Raji (cell line): ENCODE data around the gene SPDYE4.

Source experiments
- POLR2A ChIP-seq: IDR thresholded peaks from 2 replicates; pipeline ENCODE4 v1.6.1; 2011; ENCODE audit warnings: low read depth, low read length, control low read depth; ENCODE audit not compliant: insufficient read depth

SPDYE4 gene

DNA sequence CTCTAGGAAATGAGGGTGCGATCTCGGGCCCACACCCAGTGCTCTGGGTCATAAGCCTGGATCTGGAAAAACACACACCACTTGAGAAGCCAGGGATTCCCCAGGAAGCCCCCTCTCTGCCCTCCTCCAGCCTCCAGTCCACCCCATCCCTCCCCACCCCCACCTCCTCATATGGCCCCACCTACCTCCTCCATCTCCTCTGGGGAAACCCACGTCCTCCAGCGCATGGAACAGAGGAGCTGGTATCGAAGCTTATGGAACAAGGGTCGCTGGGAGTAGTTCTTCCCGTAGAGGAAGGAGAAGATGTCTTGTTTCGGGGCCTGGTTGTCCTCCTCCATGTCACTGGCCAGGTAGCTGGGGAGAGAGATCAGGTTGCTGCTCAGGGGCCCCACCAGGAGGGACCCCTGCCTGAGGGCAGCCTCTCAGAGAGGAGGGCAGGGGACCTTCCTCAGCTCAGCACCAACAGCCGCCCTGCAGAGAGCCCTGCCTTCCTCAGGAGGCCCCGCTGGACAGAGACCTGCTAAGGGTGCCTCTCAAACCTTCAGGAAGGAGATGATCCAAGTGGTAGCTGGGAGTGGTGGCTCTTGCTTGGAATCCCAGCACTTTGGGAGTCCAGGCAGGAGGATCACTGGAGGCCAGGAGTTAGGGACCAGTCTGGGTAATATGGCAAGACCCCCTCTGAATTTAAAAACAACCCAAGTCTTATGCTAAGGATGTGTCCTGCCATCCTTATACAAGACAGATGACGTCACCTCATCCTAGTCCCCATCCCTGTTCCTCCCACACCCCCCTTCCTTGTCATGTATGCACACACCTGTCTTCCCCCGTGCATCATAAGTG is 5.0 kb downstream of the SPDYE4 start:
- no peak for TF ChIP-seq POLR2A

DNA sequence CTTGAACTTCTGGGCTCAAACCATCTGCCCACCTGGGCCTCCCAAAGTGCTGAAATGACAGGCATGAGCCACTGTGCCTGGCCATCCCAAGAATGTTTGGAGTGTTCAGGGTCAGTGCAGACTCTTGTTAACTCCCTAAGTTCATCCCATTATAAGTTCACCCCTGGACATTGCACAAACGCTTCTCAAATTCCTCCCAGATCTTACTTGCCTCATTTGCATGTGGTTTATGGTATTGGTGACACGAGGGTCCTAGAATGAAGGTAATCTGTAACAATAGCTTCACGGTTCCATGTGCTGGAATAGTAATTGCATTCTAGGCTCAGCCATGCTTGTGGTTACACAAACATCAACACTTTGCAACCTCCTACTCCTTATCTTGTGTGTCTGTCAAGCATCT is 8.7 kb downstream of the SPDYE4 start:
- no peak for TF ChIP-seq POLR2A

DNA sequence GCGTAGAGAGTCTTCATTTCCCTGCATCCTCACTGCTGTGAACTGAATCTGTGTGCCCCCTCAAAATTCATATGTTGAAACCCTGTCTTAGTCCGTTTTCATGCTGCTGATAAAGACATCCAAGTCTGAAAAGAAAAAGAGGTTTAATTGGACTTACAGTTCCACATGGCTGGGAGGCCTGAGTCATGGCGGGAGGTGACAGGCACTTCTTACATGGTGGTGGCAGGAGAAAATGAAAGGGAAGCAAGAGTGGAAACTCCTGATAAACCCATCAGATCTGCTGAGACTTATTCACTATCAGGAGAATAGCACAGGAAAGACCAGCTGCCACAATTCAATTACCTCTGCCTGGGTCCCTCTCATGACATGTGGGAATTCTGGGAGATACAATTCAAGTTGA is 10.6 kb downstream of the SPDYE4 start:
- TF ChIP-seq POLR2A = no peak

DNA sequence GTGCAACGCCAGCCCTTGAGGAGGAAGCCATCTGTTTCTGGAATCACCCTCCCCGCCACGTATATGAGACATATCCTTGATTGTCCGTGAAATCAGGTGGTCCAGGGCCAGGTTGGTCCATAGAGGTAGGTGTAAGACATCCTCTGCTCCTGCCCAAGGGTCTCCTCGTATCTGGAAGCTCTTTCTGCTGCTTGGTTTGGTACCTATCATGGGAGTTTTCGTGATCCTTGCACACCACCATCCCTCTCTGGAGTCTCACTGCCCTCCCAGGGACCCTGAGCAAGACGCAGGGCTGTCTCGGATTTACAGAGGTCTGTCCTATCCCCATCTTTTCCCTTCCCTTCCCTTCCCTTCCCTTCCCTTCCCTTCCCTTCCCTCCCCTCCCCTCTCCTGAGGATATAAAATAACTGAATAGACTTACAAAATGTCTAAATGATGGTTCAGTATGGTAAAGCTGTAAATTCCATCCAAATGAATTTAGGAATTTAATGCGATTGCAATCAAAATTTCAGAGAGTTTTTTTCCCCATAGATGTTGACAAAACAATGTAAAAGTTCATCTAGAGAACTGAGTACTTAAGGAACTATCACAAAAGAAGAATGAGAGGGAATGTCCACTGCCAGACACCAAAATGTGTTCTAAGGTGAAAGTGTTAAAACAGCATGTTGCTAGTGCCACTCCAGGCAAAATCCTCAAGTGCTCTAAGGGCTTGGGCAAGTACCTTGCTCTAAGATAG is 11.7 kb downstream of the SPDYE4 start:
- TF ChIP-seq POLR2A = no peak

DNA sequence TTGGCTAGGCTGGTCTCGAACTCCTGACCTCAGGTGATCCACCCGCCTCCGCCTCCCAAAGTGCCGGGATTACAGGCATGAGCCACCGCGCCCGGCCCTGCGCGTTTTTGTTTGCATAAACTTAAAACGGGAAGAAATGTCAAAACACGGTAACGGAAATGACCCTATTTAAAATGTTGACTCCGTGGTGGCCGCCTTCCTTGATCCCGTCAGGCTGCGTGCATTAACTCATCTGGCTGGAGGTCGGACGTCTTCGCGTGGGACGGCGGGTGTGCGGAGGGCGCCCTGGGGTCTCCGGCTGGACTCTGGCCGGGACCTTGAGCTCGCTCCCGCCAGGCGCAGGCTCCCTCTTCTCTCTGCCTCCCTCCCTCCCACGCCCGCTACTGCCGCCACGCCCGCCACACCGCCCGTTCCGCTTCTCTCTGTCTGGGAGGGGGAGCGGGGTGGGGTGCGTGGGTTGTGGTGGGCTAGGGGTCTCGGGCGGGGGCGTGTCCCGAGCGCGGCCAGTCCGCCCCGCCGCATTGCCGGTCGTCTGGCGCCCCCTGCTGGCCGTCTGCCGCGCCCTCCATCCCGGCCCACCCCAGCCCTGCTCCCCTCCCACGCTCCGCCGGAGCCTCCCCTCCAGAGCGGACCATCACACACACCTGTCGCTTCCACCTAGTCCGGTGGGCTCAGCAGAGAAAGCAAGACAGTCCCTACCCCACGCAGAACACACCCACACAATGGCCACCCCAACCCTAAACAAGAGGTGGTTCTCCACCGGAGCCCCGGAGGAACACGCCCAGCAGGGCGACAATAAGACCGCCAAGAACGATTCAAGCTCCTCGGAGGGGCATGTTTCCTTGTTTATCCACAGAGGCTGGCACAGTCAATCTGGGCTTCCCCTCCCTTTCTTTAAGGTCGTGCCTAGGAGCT is 12.5 kb downstream of the SPDYE4 start:
- no peak for TF ChIP-seq POLR2A

DNA sequence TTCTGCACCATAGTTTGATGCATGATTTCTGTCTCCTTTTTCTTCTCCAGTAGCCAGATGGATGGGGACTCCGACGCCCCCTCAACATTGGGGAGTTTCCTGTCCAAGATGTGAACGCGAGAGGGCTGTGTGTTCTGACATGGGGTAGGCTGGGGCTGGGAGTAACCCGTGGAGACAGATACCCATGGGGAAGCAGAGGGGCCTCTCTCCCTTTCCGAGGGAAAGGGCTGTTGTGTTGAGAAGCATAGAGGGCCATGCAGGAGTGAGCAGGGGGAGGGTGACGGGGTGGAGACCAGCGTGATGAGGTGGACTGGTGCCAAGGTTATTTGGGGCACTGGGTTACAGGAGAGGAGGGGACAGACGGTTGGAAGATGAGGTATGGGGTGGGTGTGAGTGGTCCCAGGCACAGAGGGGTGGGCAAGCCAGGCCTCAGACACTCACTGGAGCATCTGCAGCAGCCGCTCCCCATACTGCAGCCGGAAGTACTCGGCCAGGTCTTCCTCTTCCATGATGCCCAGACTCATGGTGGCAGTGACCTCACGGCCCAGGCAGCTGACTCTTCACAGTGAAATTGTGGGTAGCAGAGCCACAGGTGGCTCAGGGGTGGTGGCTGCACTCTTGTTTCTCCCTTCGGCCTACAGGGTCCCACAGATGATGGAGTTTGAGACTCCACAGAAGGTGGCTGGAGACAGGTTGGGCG is 14.1 kb downstream of the SPDYE4 start:
- TF ChIP-seq POLR2A = no peak

DNA sequence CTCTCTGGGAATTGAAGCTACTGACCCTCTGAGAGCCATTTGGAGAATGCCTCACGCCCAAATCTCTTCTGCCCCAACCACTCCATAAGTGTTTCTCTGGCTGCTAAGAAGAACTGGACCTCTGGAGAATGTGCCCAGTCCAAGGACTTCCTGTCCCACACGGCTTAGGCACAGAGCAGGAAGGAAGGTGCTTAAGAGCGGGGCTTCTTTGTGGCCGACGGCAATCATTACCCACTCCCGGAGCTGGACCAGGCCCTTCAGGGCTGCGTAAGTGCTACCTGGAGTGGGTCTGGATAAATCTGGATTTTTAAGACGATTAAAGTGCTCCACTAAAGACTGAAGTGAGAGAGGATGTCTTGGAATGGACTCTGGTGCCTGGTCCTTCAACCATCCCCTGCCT is 15.5 kb downstream of the SPDYE4 start:
- TF ChIP-seq POLR2A = no peak

DNA sequence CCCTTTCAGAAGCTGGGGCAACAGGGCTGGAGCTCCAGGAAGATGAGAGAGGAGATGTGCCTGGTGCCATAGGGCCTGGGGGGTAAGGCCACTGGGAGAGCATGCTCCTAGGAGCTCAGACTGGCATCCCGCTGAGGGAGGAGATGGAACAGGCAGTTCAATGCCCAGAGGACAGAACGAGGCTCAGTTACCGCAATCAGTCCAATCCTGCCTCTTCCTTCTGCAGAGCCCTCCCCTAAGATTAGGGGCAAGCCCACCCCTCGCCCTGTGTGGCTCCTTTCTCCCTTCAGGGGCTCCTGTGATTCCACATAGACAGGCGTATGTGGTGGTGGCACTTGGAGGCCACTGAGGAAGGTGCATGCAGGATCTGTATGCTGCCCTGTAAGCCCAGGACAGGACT is 16.1 kb downstream of the SPDYE4 start:
- TF ChIP-seq POLR2A = no peak

DNA sequence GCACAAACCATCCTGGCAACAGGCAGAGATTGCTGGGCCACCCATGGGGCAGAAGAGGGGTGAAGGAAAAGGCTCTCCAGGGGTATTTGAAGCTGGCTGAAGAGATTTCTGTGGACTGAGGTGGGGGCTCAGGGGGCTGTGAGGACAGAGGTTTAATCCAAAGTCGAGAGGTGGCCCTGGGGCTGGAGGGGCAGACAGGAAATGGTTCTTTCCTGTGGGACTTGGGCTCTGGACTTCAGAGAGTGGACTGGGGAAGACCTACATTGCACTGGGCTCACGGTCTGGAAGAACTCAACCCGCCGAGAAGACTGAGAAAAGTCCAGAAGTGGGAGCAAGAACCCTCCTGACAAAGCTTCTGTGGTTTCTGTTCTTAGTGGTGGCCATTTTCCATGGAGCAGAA is 16.6 kb downstream of the SPDYE4 start:
- no peak for TF ChIP-seq POLR2A

DNA sequence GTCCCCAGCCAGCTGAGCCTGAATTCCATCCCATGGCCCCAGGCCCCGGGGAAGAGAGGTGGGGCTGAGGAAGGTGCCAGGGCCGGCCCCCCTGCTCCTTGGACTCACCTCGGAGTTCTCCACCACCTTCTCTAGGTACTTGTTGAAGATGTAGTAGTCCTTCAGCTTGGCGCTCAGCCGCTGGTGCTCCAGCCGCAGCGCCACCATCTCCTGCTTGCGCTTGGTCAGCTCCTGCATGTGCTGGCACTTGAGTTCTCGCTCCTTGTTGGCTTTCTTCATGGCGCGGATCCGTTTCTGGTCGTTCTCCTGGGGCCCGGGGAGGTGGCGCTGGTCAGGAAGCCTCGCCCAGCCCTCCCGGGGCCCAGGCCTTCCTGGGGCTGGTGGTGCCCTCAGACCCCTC is 17.0 kb downstream of the SPDYE4 start:
- TF ChIP-seq POLR2A = no peak

DNA sequence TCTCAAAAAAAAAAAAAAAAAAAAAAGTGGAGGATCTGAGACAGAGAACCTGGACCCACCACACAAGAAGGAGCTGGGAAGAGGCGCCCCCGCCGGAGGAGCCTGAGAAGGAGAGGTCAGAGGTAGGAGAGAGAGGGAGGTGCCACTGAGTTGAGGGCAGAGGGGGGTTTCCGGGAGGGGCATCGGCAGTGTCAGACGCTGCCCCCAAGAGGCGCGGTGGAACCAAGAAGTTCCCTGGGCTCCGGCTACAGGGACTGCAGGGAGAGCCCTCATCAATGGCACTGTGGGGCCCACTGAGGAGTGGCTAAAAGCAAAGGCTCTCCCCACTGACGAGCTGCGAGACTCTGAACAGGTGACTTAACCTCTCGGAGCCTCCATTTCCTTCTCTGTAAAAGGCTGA is 17.9 kb downstream of the SPDYE4 start:
- no peak for TF ChIP-seq POLR2A

DNA sequence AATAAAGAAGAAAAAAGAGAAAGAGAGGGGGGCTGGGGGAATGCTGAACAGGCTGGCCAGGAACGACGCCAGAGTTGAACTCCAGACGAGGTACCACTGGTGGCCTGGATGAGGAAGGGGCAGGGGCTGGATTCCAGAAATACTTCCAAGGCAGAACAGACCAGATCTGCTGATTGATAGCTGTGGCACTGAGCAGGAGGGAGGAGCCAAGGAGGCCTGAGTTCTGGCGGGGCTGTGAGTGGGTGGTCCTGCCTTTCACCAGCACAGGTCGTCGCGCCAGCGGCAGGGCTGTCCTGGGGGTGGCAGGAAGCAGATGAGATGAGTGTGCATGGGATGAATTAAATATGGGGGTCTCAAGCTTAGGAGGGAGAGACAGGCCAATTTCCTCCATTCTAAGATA is 19.2 kb downstream of the SPDYE4 start:
- TF ChIP-seq POLR2A = no peak

DNA sequence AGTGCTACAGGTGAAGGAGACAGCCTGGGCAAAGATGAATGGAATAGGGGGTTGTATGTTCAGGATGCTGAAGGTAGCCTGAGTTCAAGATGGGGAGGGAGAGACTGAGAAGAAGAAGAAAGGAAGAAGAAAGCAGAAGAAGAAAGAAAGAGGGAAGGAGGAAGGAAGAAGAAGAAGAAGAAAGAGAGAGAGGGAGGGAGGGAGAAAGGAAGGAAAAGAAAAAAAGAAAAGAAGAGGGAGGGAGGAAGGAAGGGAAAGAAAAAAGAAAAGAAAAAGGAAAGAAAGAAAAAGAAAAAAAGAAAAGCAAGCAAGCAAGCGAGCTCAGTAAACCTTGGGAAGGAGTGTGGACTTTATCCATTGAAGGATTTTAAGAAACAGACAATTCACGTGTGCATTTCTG is 21.6 kb downstream of the SPDYE4 start:
- TF ChIP-seq POLR2A = no peak

DNA sequence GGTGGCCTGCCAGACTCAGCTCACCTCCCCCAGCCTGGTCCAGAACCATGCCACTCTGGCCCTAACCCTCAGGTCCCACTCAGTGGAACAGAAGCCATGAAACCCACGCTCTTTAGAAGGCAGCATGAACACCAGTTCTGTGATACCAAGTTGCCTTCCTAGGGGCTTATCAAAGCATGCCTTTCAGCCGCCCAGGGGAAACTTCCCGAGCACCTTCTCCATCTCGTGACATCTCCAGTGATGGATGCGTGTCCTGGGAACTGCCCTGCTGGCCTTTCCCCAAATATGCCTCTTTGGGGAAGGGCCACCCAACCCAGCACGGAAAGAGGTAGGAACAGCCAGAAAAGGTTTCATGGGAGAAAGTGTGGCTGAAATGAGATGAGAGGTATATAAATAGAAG is 22.0 kb downstream of the SPDYE4 start:
- TF ChIP-seq POLR2A = no peak

DNA sequence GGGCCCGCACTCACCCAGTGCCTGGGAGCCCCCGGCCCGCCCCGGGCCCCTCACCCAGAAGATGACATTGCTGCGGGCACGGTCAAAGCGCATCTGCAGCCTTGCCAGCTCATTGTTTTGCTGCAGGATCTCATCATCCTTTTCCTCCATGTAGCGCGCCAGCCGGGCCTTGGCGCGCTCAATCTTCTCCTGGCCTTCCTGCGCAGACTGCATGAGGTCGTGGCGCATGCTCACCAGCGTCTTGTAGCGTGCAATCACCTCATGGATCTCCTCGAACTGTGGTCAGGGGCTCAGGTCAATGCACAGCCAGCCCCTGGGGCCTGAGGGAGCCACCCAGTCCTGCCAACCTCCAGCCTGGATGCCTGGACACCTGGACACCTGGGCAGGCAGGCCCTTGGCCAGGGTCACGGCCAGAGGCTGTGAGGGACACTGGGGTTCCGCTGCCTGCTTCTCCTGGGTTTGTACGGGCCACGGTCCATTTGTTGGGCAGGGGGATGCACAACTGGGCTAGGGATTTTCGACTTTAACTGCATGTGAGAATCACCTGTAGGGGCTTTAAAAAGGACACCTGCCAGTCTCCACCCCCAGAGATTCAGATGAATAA is 22.9 kb downstream of the SPDYE4 start:
- TF ChIP-seq POLR2A = no peak

DNA sequence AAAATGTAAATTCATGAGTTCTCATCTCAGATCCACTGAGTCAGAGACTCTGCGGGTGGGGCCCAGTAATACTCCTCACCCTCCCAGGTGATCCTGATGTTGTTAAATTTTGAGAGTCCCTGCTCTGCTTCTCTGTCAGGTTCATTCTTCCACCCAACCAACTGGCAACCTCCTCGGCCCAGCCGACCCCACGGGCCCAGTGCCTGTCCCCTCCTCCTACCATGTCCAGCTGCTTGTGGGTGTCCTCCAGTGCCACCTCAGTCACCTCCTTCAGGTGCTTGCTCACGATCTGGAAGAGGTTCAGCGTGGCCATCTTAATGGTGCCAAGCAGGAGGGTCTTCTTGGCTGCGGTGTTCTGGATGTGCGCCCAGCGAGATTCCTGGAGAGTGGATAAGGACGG is 23.5 kb downstream of the SPDYE4 start:
- TF ChIP-seq POLR2A = no peak
